Mesothelial cell of epicardium (in vitro differentiated cells): ENCODE data around the gene ZBED3. TPM values are rescaled to one million over a fixed set of nuclear protein-coding genes. Genes with fewer than 3 reads are reported as not detected.
"Not testable (repeated sequence)": the region's sequence is repeated elsewhere in the genome, so short reads cannot be mapped to it uniquely, and the experiment has no call there.

ENCODE experiments used
- DNase-seq, 2 experiments: peaks; one replicate each; pipeline ENCODE4 v3.0.0; 2021; ENCODE audit warnings: low spot score in 2 of 2; ENCODE audit not compliant: unreplicated experiment in 2 of 2
- H3K27ac Mint-ChIP-seq: 2 replicates; pipeline ENCODE4 v1.8.0; 2021; ENCODE audit warnings: mixed read lengths
- H3K27me3 Mint-ChIP-seq: 2 replicates; pipeline ENCODE4 v1.8.0; 2021; ENCODE audit warnings: low read depth, mixed read lengths
- H3K36me3 Mint-ChIP-seq: 2 replicates; pipeline ENCODE4 v1.8.0; 2021; ENCODE audit warnings: mixed read lengths
- H3K4me1 Mint-ChIP-seq: 2 replicates; pipeline ENCODE4 v1.8.0; 2021; ENCODE audit warnings: mixed read lengths
- H3K4me3 Mint-ChIP-seq: 2 replicates; pipeline ENCODE4 v1.8.0; 2021; ENCODE audit warnings: mild to moderate bottlenecking, moderate library complexity, mixed read lengths
- H3K9me3 Mint-ChIP-seq: 2 replicates; pipeline ENCODE4 v1.8.0; 2021; ENCODE audit warnings: mixed read lengths
- total RNA-seq: library from RNA; stranded (reverse); gene quantifications from 3 replicates; pipeline ENCODE4 v1.2.1, GENCODE V29; 2021
- TF ChIP-seq, protein P1 (sequence below): fragments of 200-600 bp; sonication (generic); IDR thresholded peaks from one replicate; pipeline ENCODE4 v1.5.0; 2021; ENCODE audit warnings: antibody characterized with exemption; ENCODE audit not compliant: unreplicated experiment

Gene ZBED3
- total RNA-seq, 1 donor from 2014 or later: 25.8 TPM

DNA sequence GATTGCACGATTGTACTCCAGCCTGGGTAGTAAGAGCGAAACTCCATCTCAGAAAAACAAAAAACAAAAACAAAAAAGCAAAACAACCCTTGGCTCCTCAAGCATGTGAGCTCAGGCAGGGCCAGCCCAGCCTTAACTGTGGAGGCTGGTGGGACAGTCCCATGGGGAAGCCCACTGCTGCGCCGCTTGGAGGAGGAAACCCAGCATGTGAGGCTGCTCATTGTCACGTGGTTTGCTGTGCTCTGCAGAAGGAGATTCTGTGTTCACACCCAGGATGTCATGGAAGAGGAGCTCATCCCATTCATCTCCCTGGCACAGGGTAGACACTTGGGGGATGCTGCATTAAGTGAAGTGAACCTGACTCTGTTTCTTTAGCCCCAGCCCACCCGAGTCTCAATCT lies 4.0 kb downstream of the ZBED3 start:
- H3K4me3 Mint-ChIP-seq: no peak overlapping the region

GRCh38 chr5:77082280-77082679 lies 4.8 kb downstream of the ZBED3 start:
- H3K4me3 Mint-ChIP-seq: no peak overlapping the region
- TF ChIP-seq, protein P1, sequence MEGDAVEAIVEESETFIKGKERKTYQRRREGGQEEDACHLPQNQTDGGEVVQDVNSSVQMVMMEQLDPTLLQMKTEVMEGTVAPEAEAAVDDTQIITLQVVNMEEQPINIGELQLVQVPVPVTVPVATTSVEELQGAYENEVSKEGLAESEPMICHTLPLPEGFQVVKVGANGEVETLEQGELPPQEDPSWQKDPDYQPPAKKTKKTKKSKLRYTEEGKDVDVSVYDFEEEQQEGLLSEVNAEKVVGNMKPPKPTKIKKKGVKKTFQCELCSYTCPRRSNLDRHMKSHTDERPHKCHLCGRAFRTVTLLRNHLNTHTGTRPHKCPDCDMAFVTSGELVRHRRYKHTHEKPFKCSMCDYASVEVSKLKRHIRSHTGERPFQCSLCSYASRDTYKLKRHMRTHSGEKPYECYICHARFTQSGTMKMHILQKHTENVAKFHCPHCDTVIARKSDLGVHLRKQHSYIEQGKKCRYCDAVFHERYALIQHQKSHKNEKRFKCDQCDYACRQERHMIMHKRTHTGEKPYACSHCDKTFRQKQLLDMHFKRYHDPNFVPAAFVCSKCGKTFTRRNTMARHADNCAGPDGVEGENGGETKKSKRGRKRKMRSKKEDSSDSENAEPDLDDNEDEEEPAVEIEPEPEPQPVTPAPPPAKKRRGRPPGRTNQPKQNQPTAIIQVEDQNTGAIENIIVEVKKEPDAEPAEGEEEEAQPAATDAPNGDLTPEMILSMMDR: no peak
- H3K27me3 Mint-ChIP-seq: no peaks in the 10 kb centered on the region
- peaks cover 29% of the 10 kb centered on the region for H3K36me3 Mint-ChIP-seq
- H3K9me3 Mint-ChIP-seq: peaks cover 5% of the 10 kb centered on the region
- DNase-seq: no peak
- H3K4me1 Mint-ChIP-seq: peaks cover 21% of the 10 kb centered on the region
- H3K27ac Mint-ChIP-seq: no peak overlapping the region

More for the DNA sequence above, 4.0 kb downstream of the ZBED3 start:
- H3K4me1 Mint-ChIP-seq: peaks cover 25% of the 10 kb centered on the region
- no peaks in the 10 kb centered on the region for H3K27me3 Mint-ChIP-seq
- TF ChIP-seq, protein P1: no peak
- peaks cover 5% of the 10 kb centered on the region for H3K9me3 Mint-ChIP-seq
- no peak for DNase-seq
- H3K36me3 Mint-ChIP-seq: peaks cover 29% of the 10 kb centered on the region
- no peak overlapping the region for H3K27ac Mint-ChIP-seq

DNA sequence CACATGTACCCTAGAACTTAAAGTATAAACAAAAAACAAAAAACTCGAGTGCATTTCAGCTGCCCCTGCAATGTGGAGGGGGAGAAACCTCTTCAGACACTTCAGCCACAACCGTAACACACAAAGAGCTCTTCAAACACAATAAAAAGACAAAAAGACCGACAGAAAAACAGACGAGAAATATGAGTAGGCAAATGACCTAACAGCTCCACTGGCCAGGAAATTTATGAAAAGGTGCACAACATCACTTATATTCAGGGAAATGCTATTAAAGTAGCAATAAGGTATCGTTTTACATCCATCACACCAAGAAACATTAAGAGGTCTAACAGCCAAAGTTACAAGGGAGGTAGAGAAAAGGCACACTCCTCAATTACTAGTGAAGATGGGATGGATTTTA lies 6.2 kb downstream of the ZBED3 start:
- H3K4me3 Mint-ChIP-seq: no peak overlapping the region
- H3K27me3 Mint-ChIP-seq: no peaks in the 10 kb centered on the region
- TF ChIP-seq, protein P1: no peak
- H3K4me1 Mint-ChIP-seq: peaks cover 17% of the 10 kb centered on the region
- H3K9me3 Mint-ChIP-seq: peaks cover 5% of the 10 kb centered on the region
- H3K36me3 Mint-ChIP-seq: peaks cover 29% of the 10 kb centered on the region
- no peak for DNase-seq
- H3K27ac Mint-ChIP-seq: no peak overlapping the region

DNA sequence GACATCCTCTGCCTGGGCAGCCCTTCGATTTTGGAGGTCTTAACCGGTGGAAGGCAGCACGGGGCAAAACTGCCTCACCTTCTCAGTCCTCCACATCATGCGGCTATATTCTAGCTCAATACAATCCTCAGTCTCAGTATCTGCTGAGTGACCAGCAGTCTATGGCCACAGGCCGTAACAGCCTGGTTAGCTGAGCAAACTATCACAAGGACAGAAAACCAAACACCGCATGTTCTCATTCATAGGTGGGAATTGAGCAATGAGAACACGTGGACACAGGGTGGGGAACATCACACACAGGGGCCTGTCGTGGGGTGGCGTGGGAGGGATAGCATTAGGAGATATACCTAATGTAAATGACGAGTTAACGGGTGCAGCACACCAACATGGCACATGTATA lies 6.6 kb downstream of the ZBED3 start:
- peaks cover 29% of the 10 kb centered on the region for H3K36me3 Mint-ChIP-seq
- H3K4me3 Mint-ChIP-seq, DNase-seq, H3K27me3 Mint-ChIP-seq, H3K27ac Mint-ChIP-seq, H3K9me3 Mint-ChIP-seq: not testable (repeated sequence)
- H3K4me1 Mint-ChIP-seq: peaks cover 13% of the 10 kb centered on the region

DNA sequence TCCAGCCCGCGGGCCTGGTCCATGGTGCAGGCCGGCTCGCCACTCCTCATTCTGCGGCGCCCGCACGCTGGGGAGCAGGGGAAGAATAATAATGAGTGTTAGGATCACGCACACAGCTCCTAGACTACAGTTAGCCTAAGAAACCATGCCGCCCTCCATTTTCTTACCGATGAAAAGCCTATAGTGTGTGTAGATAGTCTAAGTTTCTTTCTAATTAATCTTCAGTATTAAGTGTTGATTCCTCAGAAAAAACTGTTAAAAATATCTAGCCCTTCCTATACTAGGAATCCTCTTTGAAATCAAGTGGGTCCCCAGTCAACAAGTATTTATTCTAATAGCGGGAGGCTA lies 9.3 kb downstream of the ZBED3 start:
- peak overlapping the region; percentile 43 for H3K27ac Mint-ChIP-seq
- H3K4me3 Mint-ChIP-seq: peak overlapping the region; percentile 69
- H3K27me3 Mint-ChIP-seq: no peaks in the 10 kb centered on the region
- peaks cover 5% of the 10 kb centered on the region for H3K9me3 Mint-ChIP-seq
- H3K4me1 Mint-ChIP-seq: peaks cover 12% of the 10 kb centered on the region
- peaks cover 12% of the 10 kb centered on the region for H3K36me3 Mint-ChIP-seq
- no peak for DNase-seq
- TF ChIP-seq, protein P1: no peak

GRCh38 chr5:77076961-77077828 lies 9.9 kb downstream of the ZBED3 start:
- Mint-ChIP-seq H3K9me3 (peaks cover under 1% of the 10 kb centered on the region), H3K36me3 (peaks cover 8% of the 10 kb centered on the region), H3K4me3 (peak overlapping the region; percentile 69), H3K4me1 (peaks cover 12% of the 10 kb centered on the region), H3K27ac (peak overlapping the region; percentile 68), H3K27me3 (no peaks in the 10 kb centered on the region)
- TF ChIP-seq, protein P1: peak; percentile 74
- peak; percentile 50 to 77 for DNase-seq
